ENCODE measurements around the gene TPRKB.
A peak's percentile ranks its signal among the peaks of the same experiment; 100 is the strongest.
"Not testable (repeated sequence)": the region's sequence is repeated elsewhere in the genome, so short reads cannot be mapped to it uniquely, and the experiment has no call there.

TPRKB gene

DNA sequence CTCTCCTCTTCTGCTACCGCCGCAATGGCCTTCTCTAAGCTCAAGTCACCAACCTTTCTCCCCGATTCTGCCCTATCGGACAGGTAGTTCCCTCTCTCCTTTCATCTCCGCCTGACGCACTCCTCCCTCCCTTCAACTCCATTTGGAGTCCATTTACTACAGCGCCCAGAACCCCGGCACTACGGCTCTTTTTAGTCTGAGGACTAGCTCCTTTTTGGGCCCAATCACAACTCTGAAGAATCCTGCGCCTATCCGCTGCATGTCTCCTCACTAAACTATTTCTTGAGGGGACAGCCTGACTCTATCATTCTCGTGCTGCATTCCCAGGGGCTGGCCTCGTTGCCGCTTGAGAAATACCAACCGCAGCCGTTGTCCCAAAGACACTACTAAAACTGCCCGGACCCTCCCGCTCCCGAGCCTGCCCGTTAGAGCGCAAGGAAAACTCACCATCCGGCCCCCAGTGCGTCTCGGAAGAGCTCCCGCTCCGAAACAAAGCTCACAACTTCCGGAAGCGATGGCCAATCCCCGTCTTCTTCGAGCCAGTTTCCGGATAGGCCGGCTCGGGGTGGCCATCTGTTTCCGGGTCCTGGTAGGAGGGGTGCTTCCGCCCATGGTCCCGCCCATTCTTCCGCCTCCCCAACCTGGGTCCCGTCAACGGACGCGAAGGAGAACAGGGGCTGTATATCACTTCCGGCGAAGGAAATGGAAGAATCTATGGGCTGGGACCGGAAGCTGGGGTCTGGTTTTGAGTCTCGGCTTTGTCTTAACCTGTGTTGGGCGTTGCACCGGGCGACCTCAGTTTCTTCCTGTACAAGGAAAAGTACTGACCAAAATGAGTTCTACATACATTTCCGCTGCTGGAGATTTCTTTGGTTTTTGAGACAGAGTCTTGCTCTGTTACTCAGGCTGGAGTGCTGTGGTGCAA is at the start of gene TPRKB:
TSS of gene TPRKB (minus strand) at position 491 of the 925 bp plus-strand sequence. CDS start 2,776 bp downstream, outside the sequence.
- DNase-seq, result peak; percentile 90

DNA sequence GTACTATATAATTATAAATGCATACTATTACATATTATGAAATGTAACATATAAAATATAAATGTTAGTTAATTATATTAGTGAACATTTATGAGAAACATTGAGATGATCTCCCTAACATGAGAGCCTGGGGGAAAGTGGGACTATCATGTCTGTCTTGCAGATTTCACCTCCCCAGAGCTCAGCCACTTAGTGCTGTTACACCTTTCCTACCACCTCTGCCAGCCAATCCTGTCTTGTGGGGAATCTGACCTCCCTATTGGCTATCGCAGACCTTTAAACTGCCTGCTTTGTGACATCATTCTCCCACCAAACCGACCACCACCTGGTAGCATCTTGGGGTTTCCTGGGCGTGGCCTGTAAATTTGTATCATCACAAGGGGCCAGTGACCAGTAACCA is 46.7 kb upstream of the TPRKB start, which contains the start of gene C2orf78:
TSS of gene C2orf78 (plus strand) at position 301 of the 400 bp plus-strand sequence. CDS start 127 bp downstream, outside the sequence.
- DNase-seq, result not testable (repeated sequence)

DNA sequence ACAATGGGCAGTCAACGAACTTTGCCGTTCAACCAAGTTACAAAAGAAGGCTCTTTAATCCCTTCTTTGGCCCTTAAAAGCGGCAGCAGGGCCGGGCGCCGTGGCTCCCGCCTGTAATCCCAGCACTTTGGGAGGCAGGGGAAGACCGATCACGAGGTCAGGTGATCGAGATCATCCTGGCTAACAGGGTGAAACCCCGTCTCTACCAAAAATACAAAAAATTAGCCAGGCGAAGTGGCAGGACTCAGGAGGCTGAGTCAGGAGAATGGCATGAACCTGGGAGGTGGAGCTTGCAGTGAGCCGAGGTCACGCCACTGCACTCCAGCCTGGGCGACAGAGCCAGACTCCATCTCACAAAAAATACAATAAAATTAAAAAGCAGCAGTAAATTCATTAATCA is 46.3 kb upstream of the TPRKB start:
- not testable (repeated sequence) for DNase-seq

GRCh38 chr2:73780237-73780582 is 43.1 kb upstream of the TPRKB start:
- no peak for DNase-seq

GRCh38 chr2:73779467-73780236 is 42.5 kb upstream of the TPRKB start, which contains the start of gene DUSP11:
Gene DUSP11 (minus strand): TSS chr2:73780103. CDS start chr2:73779974, 129 bp downstream.
- DNase-seq, result peak; percentile 84

DNA sequence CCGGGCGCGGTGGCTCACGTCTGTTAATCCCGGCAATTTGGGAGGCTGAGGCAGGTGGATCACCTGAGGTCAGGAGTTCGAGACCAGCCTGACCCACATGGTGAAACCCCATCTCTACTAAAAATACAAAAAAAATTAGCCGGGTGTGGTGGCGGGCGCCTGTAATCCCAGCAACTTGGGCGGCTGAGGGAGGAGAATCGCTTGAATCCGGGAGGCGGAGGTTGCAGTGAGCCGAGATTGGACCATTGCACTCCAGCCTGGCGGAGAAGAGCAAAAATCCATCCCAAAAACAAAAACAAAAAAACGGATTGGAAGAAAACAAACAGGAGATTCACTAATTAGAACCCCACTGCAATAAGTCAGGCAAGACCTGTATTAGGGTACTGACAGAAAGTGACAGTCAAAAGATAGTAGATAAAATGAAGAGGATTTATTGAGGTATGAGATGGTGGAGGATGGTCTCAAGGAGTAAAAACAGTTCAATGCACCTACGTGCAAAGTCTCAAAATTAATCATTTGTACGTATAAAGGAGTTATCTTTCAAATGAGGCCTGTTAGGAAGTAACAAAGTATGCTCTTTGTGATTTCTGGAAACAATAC is 41.8 kb upstream of the TPRKB start:
- not testable (repeated sequence) for DNase-seq

DNA sequence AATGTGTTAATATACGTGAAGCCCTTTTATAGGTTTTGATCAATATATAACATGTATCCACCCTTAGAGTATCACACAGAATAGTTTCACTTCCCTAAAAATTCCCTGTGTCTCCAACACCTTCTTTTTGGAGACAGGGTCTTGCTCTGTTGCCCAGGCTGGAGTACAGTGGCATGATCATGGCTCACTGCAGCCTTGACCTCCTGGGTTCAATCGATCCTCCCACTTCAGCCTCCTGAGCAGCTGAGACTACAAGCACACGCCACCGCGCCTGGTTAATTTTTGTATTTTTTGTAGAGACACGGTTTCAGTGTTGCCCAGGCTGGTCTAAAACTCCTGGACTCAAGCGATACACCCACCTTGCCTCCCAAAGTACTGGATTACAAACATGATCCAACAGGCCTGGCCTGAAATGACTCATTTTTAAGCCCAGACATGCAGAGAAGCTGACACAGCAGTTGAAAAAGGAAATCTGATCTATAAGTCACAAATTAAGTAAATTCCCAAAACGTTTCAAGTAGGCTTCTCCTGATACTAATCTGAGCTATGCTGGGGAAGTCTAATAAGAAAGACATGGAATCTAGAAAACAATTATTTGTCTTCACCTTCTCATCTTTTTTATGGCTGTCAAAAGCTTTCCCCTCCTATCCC is 39.8 kb upstream of the TPRKB start:
- DNase-seq, result no peak

- no peak for DNase-seq
Observed at GRCh38 chr2:73776381-73776780, 39.2 kb upstream of the TPRKB start.

DNA sequence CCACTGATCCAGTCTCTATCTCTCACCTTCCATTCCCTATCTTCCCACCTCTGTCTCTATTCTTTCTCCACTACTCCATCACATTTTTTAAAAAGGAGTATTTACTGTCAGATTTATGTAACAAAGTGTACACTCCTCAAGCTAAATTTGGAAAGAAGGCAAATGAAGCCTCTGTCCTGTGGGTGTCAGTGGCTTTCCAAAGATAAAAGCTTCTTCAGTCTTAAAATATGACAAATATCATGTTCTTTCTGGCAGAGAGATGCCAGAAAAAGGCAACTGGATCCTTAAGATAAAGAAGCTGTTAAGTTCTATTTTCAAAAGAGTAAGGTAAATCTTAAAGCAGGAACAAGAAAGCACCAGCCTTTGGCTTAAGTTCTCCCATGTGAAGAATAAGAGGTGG is 35.7 kb upstream of the TPRKB start:
- no peak for DNase-seq

GRCh38 chr2:73770725-73771124 is 33.6 kb upstream of the TPRKB start:
- DNase-seq, result no peak

DNA sequence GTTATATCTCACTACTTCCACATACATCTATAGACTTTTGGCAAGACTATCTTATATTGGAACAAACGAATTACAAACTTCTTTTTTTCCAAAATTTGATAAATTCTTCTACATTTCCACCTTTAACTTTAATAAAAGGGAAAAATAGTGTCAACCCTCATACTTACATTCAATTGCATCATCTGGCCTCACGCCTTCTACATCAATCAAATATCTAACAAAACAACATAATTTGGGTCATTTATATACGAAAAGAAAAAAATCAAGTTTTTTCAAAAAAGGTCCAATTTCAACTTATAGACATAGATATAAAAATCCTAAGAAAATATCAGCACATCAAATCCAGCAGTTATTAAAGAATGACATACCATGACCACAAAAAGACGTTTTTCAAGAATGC is 29.8 kb upstream of the TPRKB start:
- DNase-seq, result no peak

DNA sequence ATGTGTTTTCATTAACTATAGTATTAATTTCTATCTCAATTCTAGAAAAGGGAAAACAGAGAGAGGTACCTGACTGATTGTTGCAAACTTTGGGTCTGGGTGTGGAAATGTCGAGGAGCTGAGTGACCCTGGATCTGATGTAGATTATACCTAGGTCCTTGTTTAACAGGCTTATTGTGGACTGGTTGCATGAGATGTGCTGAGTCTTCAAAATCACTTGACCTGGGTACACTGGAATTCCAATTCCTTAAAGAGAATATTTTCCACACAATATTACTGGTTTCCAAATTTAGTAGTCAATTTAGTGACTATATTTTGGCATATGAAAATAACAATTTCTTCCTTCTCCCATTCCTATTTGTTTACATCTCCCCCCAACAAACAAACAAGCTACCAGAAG is 29.2 kb upstream of the TPRKB start:
- DNase-seq, result no peak

DNA sequence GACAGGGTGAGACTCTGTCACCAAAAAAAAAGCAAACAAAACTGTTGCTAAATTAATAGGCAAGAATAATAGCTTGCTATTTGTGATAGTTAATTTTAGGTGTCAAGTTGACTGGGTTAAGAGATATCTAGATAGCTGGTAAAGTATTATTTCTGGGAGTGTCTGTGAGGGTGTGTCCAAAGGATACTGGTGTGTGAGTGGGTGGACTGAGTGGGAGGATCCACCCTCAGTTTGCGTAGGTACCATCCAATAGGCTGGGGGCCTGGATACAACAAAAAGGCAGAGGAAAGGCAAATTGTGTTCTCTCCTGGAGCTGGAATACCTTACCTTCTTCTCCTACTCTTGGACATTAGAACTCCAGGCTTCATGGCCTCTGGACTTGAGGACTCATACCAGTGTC is 27.8 kb upstream of the TPRKB start:
- no peak for DNase-seq

DNA sequence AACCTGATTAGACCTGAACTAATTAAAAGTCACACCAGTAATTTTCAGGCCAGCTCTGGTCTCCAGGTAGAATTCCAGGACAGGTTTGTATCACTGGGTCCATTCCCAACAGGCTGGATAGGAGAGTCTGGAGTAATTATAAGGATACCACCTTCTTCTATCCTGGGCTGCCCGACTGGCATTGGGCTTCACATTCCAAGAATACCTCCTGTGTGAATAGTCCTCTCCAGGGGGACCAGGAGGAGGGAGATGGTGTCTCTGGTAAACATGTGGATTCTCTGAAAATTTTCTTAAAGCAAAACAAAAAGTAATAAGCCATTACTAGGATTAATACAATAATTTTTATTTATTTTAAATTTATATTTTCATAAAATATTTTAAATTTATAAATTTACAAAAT is 25.4 kb upstream of the TPRKB start:
- no peak for DNase-seq

- no peak for DNase-seq
Observed at GRCh38 chr2:73759904-73760303, 22.8 kb upstream of the TPRKB start.

GRCh38 chr2:73759285-73759764 is 22.2 kb upstream of the TPRKB start:
- DNase-seq, result no peak

GRCh38 chr2:73754332-73754731 is 17.2 kb upstream of the TPRKB start:
- DNase-seq, result not testable (repeated sequence)

- peak; percentile 30 for DNase-seq
Observed at GRCh38 chr2:73749314-73749713, 12.2 kb upstream of the TPRKB start.

- no peak for DNase-seq
Observed at GRCh38 chr2:73746877-73747208, 9.7 kb upstream of the TPRKB start.

- DNase-seq, result no peak
Observed at GRCh38 chr2:73746015-73746876, 9.1 kb upstream of the TPRKB start.

DNA sequence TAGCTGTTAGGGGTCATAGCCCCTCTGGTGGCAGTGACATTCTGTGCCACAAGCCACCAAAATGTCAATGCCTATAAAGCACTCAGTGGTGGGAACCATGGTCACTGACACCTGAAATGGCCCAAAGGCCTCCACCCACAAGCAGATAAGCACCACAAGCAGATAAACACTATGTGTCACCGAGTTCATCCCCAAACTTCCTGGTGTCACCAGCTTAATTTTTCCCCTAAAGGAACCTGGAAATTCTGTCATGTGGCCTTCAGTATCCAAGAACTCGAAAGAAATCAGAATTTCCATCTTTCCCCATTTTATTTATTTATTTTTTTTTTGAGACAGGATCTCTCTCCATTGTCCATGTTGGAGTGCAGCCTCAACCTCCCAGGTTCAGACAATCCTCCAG is 3.6 kb upstream of the TPRKB start:
- no peak for DNase-seq

- no peak for DNase-seq
Observed at GRCh38 chr2:73739101-73739500, 2.0 kb upstream of the TPRKB start.
